DMS53 treated with DMSO at 0.1 percent for 48 hours (cell line): Measurements from ENCODE around the gene NADK2.
"Not testable (repeated sequence)": the region's sequence is repeated elsewhere in the genome, so short reads cannot be mapped to it uniquely, and the experiment has no call there.

Experiments
- DNase-seq: peaks from one replicate; lab custom pipeline; 2025; ENCODE audit not compliant: unreplicated experiment; lab: John Stamatoyannopoulos, UW

Gene NADK2

GRCh38 chr5:36209664-36210063 lies 32.1 kb downstream of the NADK2 start:
- no peak for DNase-seq

GRCh38 chr5:36208786-36209185 lies 32.9 kb downstream of the NADK2 start:
- DNase-seq, result no peak

- no peak for DNase-seq
These were observed 34.8 kb downstream of the NADK2 start for GRCh38 chr5:36206913-36207312.

- no peak for DNase-seq
These were observed 36.4 kb downstream of the NADK2 start for GRCh38 chr5:36205329-36205728.

- no peak for DNase-seq
These were observed 39.2 kb downstream of the NADK2 start for GRCh38 chr5:36202521-36202961.

GRCh38 chr5:36200513-36200912 lies 41.2 kb downstream of the NADK2 start:
- no peak for DNase-seq

GRCh38 chr5:36199620-36200019 lies 42.1 kb downstream of the NADK2 start:
- no peak for DNase-seq

- DNase-seq, result not testable (repeated sequence)
These were observed 42.9 kb downstream of the NADK2 start for GRCh38 chr5:36198783-36199182.

- DNase-seq, result no peak
These were observed 43.4 kb downstream of the NADK2 start for GRCh38 chr5:36198281-36198680.

GRCh38 chr5:36193746-36194145 lies 48.0 kb downstream of the NADK2 start:
- DNase-seq, result no peak

GRCh38 chr5:36184408-36184807 lies 57.3 kb downstream of the NADK2 start:
- DNase-seq, result not testable (repeated sequence)

- DNase-seq, result no peak
These were observed 60.0 kb downstream of the NADK2 start for GRCh38 chr5:36181774-36182173.

GRCh38 chr5:36180556-36181350 lies 61.0 kb downstream of the NADK2 start:
- DNase-seq, result no peak

GRCh38 chr5:36179950-36180349 lies 61.8 kb downstream of the NADK2 start:
- no peak for DNase-seq

GRCh38 chr5:36178524-36178890 lies 63.2 kb downstream of the NADK2 start:
- DNase-seq, result no peak

- peak; percentile 57 for DNase-seq
These were observed 63.8 kb downstream of the NADK2 start for GRCh38 chr5:36177715-36178523.

- DNase-seq, result no peak
These were observed 64.6 kb downstream of the NADK2 start for GRCh38 chr5:36177154-36177553.

GRCh38 chr5:36175043-36175442 lies 66.7 kb downstream of the NADK2 start:
- no peak for DNase-seq

- no peak for DNase-seq
These were observed 67.6 kb downstream of the NADK2 start for GRCh38 chr5:36174119-36174518.

GRCh38 chr5:36173426-36173825 lies 68.3 kb downstream of the NADK2 start:
- no peak for DNase-seq

- DNase-seq, result no peak
These were observed 69.1 kb downstream of the NADK2 start for GRCh38 chr5:36172599-36172998.

GRCh38 chr5:36170832-36171424 lies 70.8 kb downstream of the NADK2 start:
- DNase-seq, result no peak
